Fibroblast of mammary gland (primary cell): Measurements from ENCODE around the gene PCED1A.

Experiments used
- DNase-seq: peaks from one replicate; pipeline ENCODE4 v3.0.0-alpha.2; 2010; ENCODE audit warnings: low read depth
- H3K4me3 ChIP-seq: 2 replicates; pipeline ENCODE4 v1.5.1; 2011; ENCODE audit warnings: low read depth, mild to moderate bottlenecking, low read length, moderate library complexity; ENCODE audit not compliant: control insufficient read depth
- TF ChIP-seq, protein P1 (sequence below): conservative IDR thresholded peaks from 2 replicates; pipeline ENCODE4 v1.5.1; 2011; ENCODE audit warnings: low read depth, low read length, inconsistent platforms; ENCODE audit not compliant: control insufficient read depth, insufficient read depth

PCED1A gene

DNA sequence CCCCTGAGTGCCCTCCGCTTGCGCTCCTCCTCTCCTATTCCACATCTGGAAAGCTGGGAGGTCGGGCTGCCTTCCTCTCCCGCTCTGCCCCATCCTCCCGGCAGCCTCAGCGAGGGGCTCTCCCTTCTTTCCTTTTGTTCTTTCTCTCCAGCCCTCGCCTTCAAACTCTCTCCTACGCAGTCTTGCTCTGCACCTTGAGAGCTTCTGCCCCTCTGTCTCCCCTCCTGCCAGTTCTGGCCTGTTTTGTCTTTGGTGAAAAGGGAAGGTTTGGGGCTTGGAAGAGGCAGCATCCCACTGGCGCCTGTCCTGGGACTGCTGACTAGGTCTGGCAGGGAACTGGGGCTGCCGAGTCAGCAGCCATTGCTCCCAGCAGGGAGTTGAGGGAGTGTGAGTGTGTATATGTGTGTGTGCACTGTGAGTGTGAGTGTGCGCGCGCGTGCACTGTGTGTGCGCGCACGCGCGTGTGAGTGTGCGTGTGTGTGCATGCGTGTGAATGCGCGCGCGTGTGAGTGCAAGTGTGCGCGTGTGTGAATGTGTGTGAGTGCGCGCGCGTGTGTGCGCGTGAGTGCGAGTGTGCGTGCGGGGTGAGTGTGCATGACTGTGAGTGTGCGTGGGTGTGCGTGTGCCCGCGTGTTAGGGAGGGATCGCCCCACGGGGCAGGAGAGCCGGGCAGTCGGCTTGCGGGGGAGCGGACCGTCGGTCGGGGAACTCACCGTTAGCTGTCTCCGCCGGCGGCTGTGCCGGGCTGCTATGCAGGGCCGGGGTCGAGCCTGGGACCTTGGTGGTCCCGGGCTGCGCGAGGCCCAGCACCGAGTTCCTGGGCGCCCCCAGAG lies 40.6 kb downstream of the PCED1A start:
- TF ChIP-seq, protein P1, sequence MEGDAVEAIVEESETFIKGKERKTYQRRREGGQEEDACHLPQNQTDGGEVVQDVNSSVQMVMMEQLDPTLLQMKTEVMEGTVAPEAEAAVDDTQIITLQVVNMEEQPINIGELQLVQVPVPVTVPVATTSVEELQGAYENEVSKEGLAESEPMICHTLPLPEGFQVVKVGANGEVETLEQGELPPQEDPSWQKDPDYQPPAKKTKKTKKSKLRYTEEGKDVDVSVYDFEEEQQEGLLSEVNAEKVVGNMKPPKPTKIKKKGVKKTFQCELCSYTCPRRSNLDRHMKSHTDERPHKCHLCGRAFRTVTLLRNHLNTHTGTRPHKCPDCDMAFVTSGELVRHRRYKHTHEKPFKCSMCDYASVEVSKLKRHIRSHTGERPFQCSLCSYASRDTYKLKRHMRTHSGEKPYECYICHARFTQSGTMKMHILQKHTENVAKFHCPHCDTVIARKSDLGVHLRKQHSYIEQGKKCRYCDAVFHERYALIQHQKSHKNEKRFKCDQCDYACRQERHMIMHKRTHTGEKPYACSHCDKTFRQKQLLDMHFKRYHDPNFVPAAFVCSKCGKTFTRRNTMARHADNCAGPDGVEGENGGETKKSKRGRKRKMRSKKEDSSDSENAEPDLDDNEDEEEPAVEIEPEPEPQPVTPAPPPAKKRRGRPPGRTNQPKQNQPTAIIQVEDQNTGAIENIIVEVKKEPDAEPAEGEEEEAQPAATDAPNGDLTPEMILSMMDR: no peak
- DNase-seq: peak; percentile 34
- H3K4me3 ChIP-seq: peak overlapping the region; percentile 36

DNA sequence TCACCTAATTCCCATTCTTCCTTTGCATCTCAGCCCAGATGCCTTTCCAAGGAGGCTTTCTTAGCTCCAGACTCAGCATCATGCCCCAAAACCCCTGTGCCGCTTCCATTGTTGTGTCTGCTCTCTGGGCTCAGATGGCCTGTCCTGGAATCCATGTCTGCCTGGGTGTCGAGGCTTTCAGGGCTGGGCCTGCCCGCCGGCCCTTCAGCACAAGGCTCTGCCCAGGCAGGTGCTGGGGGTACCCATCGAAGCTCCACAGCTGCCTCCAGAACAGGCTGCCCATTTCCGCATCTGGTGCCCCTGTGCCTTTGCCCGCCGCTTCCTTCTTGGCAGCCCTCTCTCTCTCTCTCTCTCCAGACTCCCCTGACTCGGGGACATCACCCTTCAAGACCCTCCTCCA lies 41.2 kb downstream of the PCED1A start:
- H3K4me3 ChIP-seq: no peak overlapping the region
- TF ChIP-seq, protein P1: no peak
- DNase-seq: no peak

DNA sequence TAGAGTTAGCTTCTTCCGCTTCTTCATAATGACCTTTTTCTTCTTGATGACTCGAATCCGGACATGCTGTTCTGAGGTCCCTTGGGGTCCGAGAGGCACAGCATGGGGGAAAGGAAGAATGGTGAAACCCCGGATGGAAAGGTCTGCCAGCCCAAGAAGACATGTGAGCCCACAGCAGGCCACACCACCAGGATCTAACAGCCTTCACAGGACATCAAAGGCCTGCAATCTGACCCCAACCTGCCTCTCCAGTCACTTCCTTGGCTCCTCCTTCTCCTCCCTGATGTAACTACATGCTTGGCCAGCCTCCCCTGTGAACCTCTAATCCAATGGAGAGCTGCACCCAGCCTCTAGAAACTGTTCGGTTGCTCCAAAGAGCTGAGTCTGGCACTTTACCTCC lies 41.6 kb downstream of the PCED1A start:
- peak; percentile 43 for DNase-seq
- no peak overlapping the region for H3K4me3 ChIP-seq
- TF ChIP-seq, protein P1: no peak

DNA sequence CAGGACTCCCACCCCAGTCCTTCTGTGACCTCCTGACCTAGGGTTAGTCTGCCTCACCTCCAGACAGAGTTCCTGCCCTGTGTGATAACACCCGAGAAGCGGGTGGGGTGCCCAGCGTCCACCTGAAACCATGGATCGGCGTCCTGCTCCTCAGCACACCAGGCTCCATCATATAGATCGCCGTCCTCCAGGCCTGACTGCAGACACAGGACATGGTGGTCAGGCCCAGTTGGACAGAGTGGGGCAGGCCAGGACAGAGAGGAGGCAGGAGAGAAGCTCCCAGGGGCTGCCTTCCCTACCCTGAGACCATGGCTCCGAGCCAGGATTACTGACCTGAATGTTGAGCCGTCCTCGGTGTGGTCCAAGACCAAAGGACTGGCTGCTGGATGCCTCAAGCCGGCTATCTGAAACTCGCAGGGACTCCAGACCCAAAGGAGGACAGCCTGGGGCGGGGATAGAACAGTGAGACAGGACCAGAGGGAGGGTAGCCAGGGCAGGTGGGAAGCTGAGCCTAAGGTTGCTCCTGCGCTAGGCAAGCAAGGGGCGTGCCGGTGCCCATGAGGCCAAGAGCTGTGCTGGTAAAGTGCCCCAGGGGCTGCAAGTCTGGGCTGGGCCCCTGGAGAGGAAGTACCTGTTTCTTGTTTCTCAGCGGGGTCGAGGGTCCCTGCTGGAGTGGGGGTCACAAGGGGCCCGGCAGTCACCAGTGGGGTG lies 42.2 kb downstream of the PCED1A start:
- H3K4me3 ChIP-seq: no peak overlapping the region
- no peak for DNase-seq

DNA sequence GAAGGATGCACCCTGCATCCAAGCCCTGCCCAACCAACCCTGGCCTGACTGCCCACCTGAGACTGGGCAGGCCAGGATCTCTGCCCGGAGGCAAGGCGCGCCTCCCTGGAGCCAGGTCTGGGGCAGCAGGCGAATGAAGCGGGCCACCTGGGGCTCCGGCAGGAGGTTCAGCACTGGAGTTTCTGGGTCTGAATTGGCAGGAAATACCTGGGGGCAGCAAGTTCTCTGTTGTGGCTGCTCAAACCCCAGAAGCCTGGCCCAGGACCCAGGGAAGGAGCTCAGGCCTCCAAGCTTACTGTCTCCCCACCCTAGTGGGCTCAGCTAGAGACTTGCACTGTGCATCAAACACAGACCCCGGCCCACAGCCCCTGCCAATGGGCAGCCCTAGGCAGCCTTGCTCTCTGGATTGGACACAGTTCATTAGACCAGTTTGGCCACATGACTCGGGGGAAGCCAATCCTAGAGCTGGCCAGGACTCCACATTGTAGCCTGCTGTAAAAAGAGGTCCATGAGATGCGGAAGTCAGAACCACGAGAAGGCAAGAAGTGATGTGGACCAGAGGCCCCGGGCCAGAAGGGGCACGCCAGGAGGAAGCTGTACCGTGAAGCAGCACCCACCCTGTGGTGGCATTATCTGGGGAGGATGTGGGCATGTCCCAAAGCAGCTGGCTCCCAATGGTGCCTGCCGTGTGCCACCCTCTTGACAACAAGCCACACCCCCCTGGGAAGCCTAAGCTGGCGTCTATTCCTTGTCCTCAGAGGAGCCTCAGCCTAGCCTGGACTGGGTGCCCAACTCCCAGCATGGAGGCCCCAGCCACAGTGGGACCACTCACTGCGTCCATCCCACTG lies 43.1 kb downstream of the PCED1A start:
- H3K4me3 ChIP-seq: no peak overlapping the region
- DNase-seq: no peak
- TF ChIP-seq, protein P1: no peak

More for the DNA sequence above, 42.2 kb downstream of the PCED1A start:
- TF ChIP-seq, protein P1: no peak

DNA sequence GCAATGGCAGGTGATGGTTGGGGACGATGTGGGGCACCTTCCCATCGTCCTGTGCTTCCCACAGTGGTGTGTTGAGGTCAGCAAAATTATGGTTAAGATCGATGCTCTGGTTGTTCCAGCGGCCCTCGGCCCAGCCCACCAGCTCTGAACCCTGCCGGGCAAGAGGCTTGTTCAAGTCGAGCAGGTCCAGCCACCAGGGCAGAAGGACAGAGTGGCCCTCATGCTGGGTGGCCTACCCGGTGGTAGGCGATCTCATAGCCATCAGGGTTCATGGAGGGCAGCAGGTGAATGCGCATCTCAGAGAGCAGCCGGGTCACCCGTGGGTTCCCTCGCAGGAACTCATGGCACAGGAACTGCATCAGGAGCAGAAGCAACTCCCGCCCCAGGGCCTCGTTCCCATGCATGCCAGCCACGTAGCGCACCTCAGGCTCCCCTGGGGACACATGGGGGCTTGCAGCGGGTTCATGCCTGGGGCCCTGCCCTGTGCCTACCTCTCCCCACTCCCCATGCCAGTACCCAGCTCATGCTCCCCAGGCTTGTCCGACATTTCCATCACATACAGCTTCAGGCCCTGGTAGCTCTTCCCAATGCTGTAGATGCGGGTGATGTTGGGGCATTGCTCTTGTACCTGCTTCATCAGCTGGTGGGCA lies 44.3 kb downstream of the PCED1A start:
- TF ChIP-seq, protein P1: no peak
- H3K4me3 ChIP-seq: no peak overlapping the region
- no peak for DNase-seq
